GM23338 (cell line): ENCODE results near the gene COQ8B. TPM values are rescaled to one million over a fixed set of nuclear protein-coding genes. Genes with fewer than 3 reads are reported as not detected.
A peak's percentile ranks its signal among the peaks of the same experiment; 100 is the strongest.

Experiments used
- ATAC-seq: fragments of 200-7000 bp; cut with Tn5 transposase; 3 replicates; pipeline ENCODE4 v1.9.1; 2020
- DNase-seq: peaks from one replicate; pipeline ENCODE4 v3.0.0-alpha.2; 2015; ENCODE audit warnings: low spot score
- H2AFZ ChIP-seq: fragments of 200-600 bp; sonication (generic); 2 replicates; pipeline ENCODE4 v1.8.0; 2016; ENCODE audit warnings: antibody characterized with exemption, mild to moderate bottlenecking, moderate library complexity
- H3F3A ChIP-seq: fragments of 200-600 bp; sonication (generic); replicated peaks from 2 replicates; pipeline ENCODE4 v1.8.0; 2017; ENCODE audit warnings: antibody characterized with exemption, mixed run types, low read depth
- H3K27ac ChIP-seq: fragments of 200-600 bp; sonication (generic); 2 replicates; pipeline ENCODE4 v1.6.1; 2016; ENCODE audit warnings: low read depth
- H3K27me3 ChIP-seq: fragments of 200-600 bp; sonication (generic); 2 replicates; pipeline ENCODE4 v1.8.0; 2016; ENCODE audit warnings: mild to moderate bottlenecking, mixed run types, moderate library complexity; ENCODE audit not compliant: insufficient read depth
- H3K36me3 ChIP-seq: fragments of 200-600 bp; sonication (generic); 2 replicates; pipeline ENCODE4 v1.8.0; 2016; ENCODE audit warnings: mild to moderate bottlenecking; ENCODE audit not compliant: insufficient read depth
- H3K4me1 ChIP-seq: fragments of 200-600 bp; sonication (generic); 2 replicates; pipeline ENCODE4 v1.8.0; 2016; ENCODE audit warnings: mild to moderate bottlenecking, moderate library complexity; ENCODE audit not compliant: insufficient read depth
- H3K4me2 ChIP-seq: fragments of 200-600 bp; sonication (generic); 2 replicates; pipeline ENCODE4 v1.7.1; 2017; ENCODE audit warnings: mixed run types
- H3K4me3 ChIP-seq: fragments of 200-600 bp; sonication (generic); 2 replicates; pipeline ENCODE4 v1.6.1; 2016; ENCODE audit warnings: mixed run types
- H3K79me2 ChIP-seq: fragments of 200-600 bp; sonication (generic); replicated peaks from 2 replicates; pipeline ENCODE4 v1.8.0; 2017; ENCODE audit warnings: mild to moderate bottlenecking; ENCODE audit not compliant: insufficient read depth
- H3K9me2 ChIP-seq: fragments of 200-600 bp; sonication (generic); 2 replicates; pipeline ENCODE4 v1.8.0; 2017; ENCODE audit not compliant: insufficient read depth
- H4K20me1 ChIP-seq: fragments of 200-600 bp; sonication (generic); replicated peaks from 2 replicates; pipeline ENCODE4 v1.8.0; 2017; ENCODE audit warnings: mild to moderate bottlenecking; ENCODE audit not compliant: insufficient read depth
- H3K27ac Mint-ChIP-seq: 2 replicates; pipeline ENCODE4 v1.8.0; 2020; ENCODE audit warnings: inconsistent platforms, mild to moderate bottlenecking, moderate library complexity, mixed read lengths
- H3K27me3 Mint-ChIP-seq: 3 replicates; pipeline ENCODE4 v1.8.0; 2022; ENCODE audit warnings: low read depth, mild to moderate bottlenecking, moderate library complexity, mixed read lengths, inconsistent platforms; ENCODE audit not compliant: insufficient read depth, poor library complexity
- H3K36me3 Mint-ChIP-seq: 3 replicates; pipeline ENCODE4 v1.8.0; 2021; ENCODE audit warnings: low read depth, mild to moderate bottlenecking, inconsistent platforms, moderate library complexity, mixed read lengths
- H3K4me1 Mint-ChIP-seq: 3 replicates; pipeline ENCODE4 v1.8.0; 2020; ENCODE audit warnings: mild to moderate bottlenecking, inconsistent platforms, mixed read lengths
- H3K4me3 Mint-ChIP-seq: 3 replicates; pipeline ENCODE4 v1.8.0; 2021; ENCODE audit warnings: moderate library complexity, mild to moderate bottlenecking, inconsistent platforms, mixed read lengths
- H3K9me3 Mint-ChIP-seq: 3 replicates; pipeline ENCODE4 v1.8.0; 2020; ENCODE audit warnings: moderate library complexity, mild to moderate bottlenecking, inconsistent platforms, mixed read lengths
- CREB1 ChIP-seq: fragments of 250-450 bp; sonication (Bioruptor Pico); IDR thresholded peaks from 2 replicates; pipeline ENCODE4 v1.5.0; 2020; ENCODE audit warnings: low read depth, mild to moderate bottlenecking, moderate library complexity
- CTCF ChIP-seq, 2 experiments: fragments of 200-600 bp in 1 of 2; sonication (generic) in 1 of 2; conservative IDR thresholded peaks; 2 replicates each; pipeline versions ENCODE4 v1.5.1 to v1.6.1; 2016 to 2017; ENCODE audit warnings: antibody characterized with exemption in 2 of 2, low read depth in 2 of 2, mild to moderate bottlenecking in 2 of 2, moderate library complexity in 1 of 2
- ETS1 ChIP-seq: IDR thresholded peaks from 2 replicates; pipeline ENCODE4 v1.6.1; 2016; ENCODE audit warnings: antibody characterized with exemption
- EZH2 ChIP-seq: fragments of 200-600 bp; sonication (generic); IDR thresholded peaks from one replicate; pipeline ENCODE4 v1.8.0; 2017; ENCODE audit warnings: antibody characterized with exemption, mild to moderate bottlenecking, low read depth; ENCODE audit not compliant: unreplicated experiment
- EZH2phosphoT487 ChIP-seq: fragments of 200-600 bp; sonication (generic); IDR thresholded peaks from one replicate; pipeline ENCODE4 v1.8.1; 2018; ENCODE audit warnings: antibody characterized with exemption; ENCODE audit not compliant: unreplicated experiment
- JUNB ChIP-seq: IDR thresholded peaks from one replicate; pipeline ENCODE4 v1.6.1; 2016; ENCODE audit warnings: antibody characterized with exemption; ENCODE audit not compliant: unreplicated experiment
- NANOG ChIP-seq: IDR thresholded peaks from 2 replicates; pipeline ENCODE4 v1.6.1; 2016; ENCODE audit warnings: antibody characterized with exemption, borderline replicate concordance
- POLR2AphosphoS5 ChIP-seq: IDR thresholded peaks from 2 replicates; pipeline ENCODE4 v1.6.1; 2016; ENCODE audit warnings: antibody characterized with exemption, low read depth
- REST ChIP-seq: IDR thresholded peaks from one replicate; pipeline ENCODE4 v1.6.1; 2018; ENCODE audit warnings: antibody characterized with exemption; ENCODE audit not compliant: unreplicated experiment
- STAT1 ChIP-seq: IDR thresholded peaks from one replicate; pipeline ENCODE4 v1.6.1; 2016; ENCODE audit warnings: antibody characterized with exemption; ENCODE audit not compliant: unreplicated experiment
- ZNF114 ChIP-seq: fragments of 250-450 bp; sonication (Bioruptor Pico); IDR thresholded peaks from 2 replicates; pipeline ENCODE4 v1.5.0; 2020; ENCODE audit warnings: mild to moderate bottlenecking, moderate library complexity
- ZNF331 ChIP-seq: fragments of 250-450 bp; sonication (Bioruptor Pico); IDR thresholded peaks from 2 replicates; pipeline ENCODE4 v1.5.0; 2020; ENCODE audit warnings: low read depth, mild to moderate bottlenecking, moderate library complexity
- ZNF462 ChIP-seq: fragments of 250-450 bp; sonication (Bioruptor Pico); IDR thresholded peaks from 2 replicates; pipeline ENCODE4 v1.5.0; 2020; ENCODE audit warnings: mild to moderate bottlenecking, moderate library complexity
- polyA plus RNA-seq: library from polyadenylated mRNA; unstranded; fragments of >200 nt; fragmentation: Nextera tagmentation; extraction: Ambion mirVana; gene quantifications from 2 replicates; pipeline ENCODE4 v1.2.1, GENCODE V29; 2016
- total RNA-seq: library from RNA; depleted of rRNA; stranded (reverse); fragments of >200 nt; shearing (Covaris generic); gene quantifications from 2 replicates; pipeline ENCODE4 v1.2.3, GENCODE V29; 2014

Gene COQ8B
- total and polyA plus RNA-seq, 2 experiments from 2014 or later, result 13.9 to 59.6 TPM

GRCh38 chr19:40717880-40718773, 1.4 kb upstream of the COQ8B start:
- Mint-ChIP-seq H3K9me3 (no peaks in the 10 kb centered on the region), H3K27ac (peak overlapping the region; percentile 83), H3K4me3 (peak overlapping the region; percentile 79), H3K4me1 (peaks cover 25% of the 10 kb centered on the region), H3K27me3 (peaks cover 10% of the 10 kb centered on the region), H3K36me3 (peaks cover 16% of the 10 kb centered on the region)
- Histone ChIP-seq H3K79me2 (peaks cover 38% of the 10 kb centered on the region), H4K20me1 (peaks cover 10% of the 10 kb centered on the region; the same call in 1 of the 2 replicates), H3F3A (peaks cover 15% of the 10 kb centered on the region; the same call in 1 of the 2 replicates), H3K9me2 (no peaks in the 10 kb centered on the region), H3K36me3 (no peaks in the 10 kb centered on the region), H3K4me2 (peak overlapping the region; percentile 96), H3K27me3 (no peaks in the 10 kb centered on the region), H3K4me1 (peaks cover 22% of the 10 kb centered on the region), H2AFZ (no peak overlapping the region), H3K27ac (peak overlapping the region; percentile 84), H3K4me3 (peak overlapping the region; percentile 99)
- DNase-seq (peak; percentile 40), ATAC-seq (no peak)
- TF ChIP-seq STAT1 (no peak), CREB1 (CRISPR knock-in tag) (no peak), REST (no peak), POLR2AphosphoS5 (no peak), ETS1 (no peak), EZH2phosphoT487 (no peak), ZNF114 (CRISPR knock-in tag) (no peak), ZNF331 (CRISPR knock-in tag) (no peak), NANOG (no peak), CTCF (conservative IDR thresholded peaks at IDR 0.05; ENCODE audit: low read depth in 2 of 2) (no peak), ZNF462 (CRISPR knock-in tag) (no peak), EZH2 (no peak), JUNB (no peak)
